Measurements from ENCODE around the gene LPO.

DNA sequence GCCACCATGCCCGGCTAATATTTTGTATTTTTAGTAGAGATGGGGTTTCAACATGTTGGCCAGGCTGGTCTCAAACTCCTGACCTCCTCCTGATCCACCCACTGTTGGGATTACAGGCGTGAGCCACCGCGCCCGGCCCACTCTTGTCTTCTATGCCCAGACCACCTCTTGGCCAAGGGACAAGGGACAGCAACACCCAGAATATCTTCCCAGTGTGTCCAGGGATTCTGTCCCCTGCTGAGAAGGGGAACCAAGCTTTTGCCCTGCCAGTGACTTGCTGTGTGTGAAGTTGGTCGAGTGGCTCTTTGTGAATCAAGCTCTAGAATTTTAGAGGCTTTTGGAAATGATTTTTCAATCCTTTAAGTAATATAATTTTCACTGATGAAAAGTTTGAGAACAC lies 44.1 kb downstream of the LPO start:
- TF ChIP-seq, protein P1, sequence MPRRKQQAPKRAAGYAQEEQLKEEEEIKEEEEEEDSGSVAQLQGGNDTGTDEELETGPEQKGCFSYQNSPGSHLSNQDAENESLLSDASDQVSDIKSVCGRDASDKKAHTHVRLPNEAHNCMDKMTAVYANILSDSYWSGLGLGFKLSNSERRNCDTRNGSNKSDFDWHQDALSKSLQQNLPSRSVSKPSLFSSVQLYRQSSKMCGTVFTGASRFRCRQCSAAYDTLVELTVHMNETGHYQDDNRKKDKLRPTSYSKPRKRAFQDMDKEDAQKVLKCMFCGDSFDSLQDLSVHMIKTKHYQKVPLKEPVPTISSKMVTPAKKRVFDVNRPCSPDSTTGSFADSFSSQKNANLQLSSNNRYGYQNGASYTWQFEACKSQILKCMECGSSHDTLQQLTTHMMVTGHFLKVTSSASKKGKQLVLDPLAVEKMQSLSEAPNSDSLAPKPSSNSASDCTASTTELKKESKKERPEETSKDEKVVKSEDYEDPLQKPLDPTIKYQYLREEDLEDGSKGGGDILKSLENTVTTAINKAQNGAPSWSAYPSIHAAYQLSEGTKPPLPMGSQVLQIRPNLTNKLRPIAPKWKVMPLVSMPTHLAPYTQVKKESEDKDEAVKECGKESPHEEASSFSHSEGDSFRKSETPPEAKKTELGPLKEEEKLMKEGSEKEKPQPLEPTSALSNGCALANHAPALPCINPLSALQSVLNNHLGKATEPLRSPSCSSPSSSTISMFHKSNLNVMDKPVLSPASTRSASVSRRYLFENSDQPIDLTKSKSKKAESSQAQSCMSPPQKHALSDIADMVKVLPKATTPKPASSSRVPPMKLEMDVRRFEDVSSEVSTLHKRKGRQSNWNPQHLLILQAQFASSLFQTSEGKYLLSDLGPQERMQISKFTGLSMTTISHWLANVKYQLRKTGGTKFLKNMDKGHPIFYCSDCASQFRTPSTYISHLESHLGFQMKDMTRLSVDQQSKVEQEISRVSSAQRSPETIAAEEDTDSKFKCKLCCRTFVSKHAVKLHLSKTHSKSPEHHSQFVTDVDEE (CRISPR knock-in tag; IDR thresholded peaks at IDR 0.05) = no peak
- no peak for TF ChIP-seq RARB (CRISPR knock-in tag; IDR thresholded peaks at IDR 0.05)
- TF ChIP-seq, protein P2, sequence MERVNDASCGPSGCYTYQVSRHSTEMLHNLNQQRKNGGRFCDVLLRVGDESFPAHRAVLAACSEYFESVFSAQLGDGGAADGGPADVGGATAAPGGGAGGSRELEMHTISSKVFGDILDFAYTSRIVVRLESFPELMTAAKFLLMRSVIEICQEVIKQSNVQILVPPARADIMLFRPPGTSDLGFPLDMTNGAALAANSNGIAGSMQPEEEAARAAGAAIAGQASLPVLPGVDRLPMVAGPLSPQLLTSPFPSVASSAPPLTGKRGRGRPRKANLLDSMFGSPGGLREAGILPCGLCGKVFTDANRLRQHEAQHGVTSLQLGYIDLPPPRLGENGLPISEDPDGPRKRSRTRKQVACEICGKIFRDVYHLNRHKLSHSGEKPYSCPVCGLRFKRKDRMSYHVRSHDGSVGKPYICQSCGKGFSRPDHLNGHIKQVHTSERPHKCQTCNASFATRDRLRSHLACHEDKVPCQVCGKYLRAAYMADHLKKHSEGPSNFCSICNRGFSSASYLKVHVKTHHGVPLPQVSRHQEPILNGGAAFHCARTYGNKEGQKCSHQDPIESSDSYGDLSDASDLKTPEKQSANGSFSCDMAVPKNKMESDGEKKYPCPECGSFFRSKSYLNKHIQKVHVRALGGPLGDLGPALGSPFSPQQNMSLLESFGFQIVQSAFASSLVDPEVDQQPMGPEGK (CRISPR knock-in tag; IDR thresholded peaks at IDR 0.05; ENCODE audit: borderline replicate concordance) = no peak
- TF ChIP-seq PPARA (CRISPR knock-in tag; IDR thresholded peaks at IDR 0.05; ENCODE audit: borderline replicate concordance) = no peak
- TF ChIP-seq ESRRG (CRISPR knock-in tag; IDR thresholded peaks at IDR 0.05) = no peak
- TF ChIP-seq ZFP3 (CRISPR knock-in tag; IDR thresholded peaks at IDR 0.05) = no peak
- TF ChIP-seq TCF4 (CRISPR knock-in tag; IDR thresholded peaks at IDR 0.05; ENCODE audit: borderline replicate concordance) = no peak
- no peak for TF ChIP-seq BACH2 (CRISPR knock-in tag; IDR thresholded peaks at IDR 0.05; ENCODE audit: borderline replicate concordance)
- TF ChIP-seq ZNF565 (CRISPR knock-in tag; conservative IDR thresholded peaks at IDR 0.05; ENCODE audit: low read depth) = no peak
- TF ChIP-seq ZC3H10 (CRISPR knock-in tag; IDR thresholded peaks at IDR 0.05) = no peak
- no peak for TF ChIP-seq ISL1 (CRISPR knock-in tag; IDR thresholded peaks at IDR 0.05)
